Muscle layer of duodenum (tissue), 2 donors: ENCODE data around the gene CDHR3.

Experiments
- H3K27ac ChIP-seq: one replicate; pipeline ENCODE4 v1.7.0; 2013; ENCODE audit warnings: mild to moderate bottlenecking, low read length
- H3K27me3 ChIP-seq: one replicate; pipeline ENCODE4 v1.7.0; 2013; ENCODE audit warnings: low read depth, mild to moderate bottlenecking, control low read depth, low read length
- H3K36me3 ChIP-seq, 2 donors: one replicate each; pipeline ENCODE4 v1.7.0; 2013; ENCODE audit warnings: low read length in 2 of 2, control low read depth in 1 of 2, mild to moderate bottlenecking in 1 of 2; ENCODE audit not compliant: insufficient read depth in 2 of 2, control insufficient read depth in 1 of 2
- H3K4me1 ChIP-seq, 2 donors: one replicate each; pipeline ENCODE4 v1.7.0; 2013; ENCODE audit warnings: low read length in 2 of 2, mild to moderate bottlenecking in 2 of 2, control low read depth in 1 of 2, moderate library complexity in 1 of 2; ENCODE audit not compliant: insufficient read depth in 2 of 2, control insufficient read depth in 1 of 2
- H3K4me3 ChIP-seq, 2 donors: one replicate each; pipeline ENCODE4 v1.7.0; 2013; ENCODE audit warnings: low read length in 2 of 2, low read depth in 1 of 2, mild to moderate bottlenecking in 1 of 2
- H3K9me3 ChIP-seq, 2 donors: one replicate each; pipeline ENCODE4 v1.7.0; 2013; ENCODE audit warnings: low read length in 2 of 2, control low read depth in 1 of 2, mild to moderate bottlenecking in 1 of 2; ENCODE audit not compliant: control insufficient read depth in 1 of 2
- donor health status: healthy.

CDHR3 gene

GRCh38 chr7:106063024-106063423, 100.0 kb downstream of the CDHR3 start:
- H3K4me1 ChIP-seq = peaks cover 12 to 45% of the 10 kb centered on the region in 2 donors
- no peaks in the 10 kb centered on the region for H3K36me3 ChIP-seq
- no peak overlapping the region for H3K27ac ChIP-seq
- no peaks in the 10 kb centered on the region for H3K9me3 ChIP-seq
- no peaks in the 10 kb centered on the region for H3K27me3 ChIP-seq
- H3K4me3 ChIP-seq = no peak overlapping the region

DNA sequence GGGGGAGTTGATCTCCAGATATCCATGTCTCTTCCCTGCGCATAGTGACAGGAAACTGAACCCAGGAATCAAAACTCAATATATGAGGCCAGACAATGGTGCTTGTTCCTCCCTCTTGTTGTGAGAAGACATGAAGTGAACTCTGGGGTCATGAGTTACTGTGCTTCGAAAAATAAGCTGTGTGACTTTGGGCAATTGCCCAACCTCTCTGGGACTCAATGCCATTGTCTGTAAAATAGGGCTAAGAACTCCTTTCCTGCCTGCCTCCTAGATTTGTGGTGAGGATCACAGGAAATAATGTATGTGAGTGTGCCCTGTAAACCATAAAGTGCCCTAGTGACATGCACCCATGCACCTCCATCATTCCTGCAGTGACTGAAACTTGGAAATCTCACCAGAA, 100.6 kb downstream of the CDHR3 start:
- Histone ChIP-seq H3K9me3 (no peaks in the 10 kb centered on the region), H3K4me1 (peaks cover 12 to 38% of the 10 kb centered on the region in 2 donors), H3K27ac (no peak overlapping the region)

GRCh38 chr7:106064316-106064715, 101.3 kb downstream of the CDHR3 start:
- peaks cover 12 to 38% of the 10 kb centered on the region in 2 donors for H3K4me1 ChIP-seq
- H3K9me3 ChIP-seq = no peaks in the 10 kb centered on the region
- H3K36me3 ChIP-seq = no peaks in the 10 kb centered on the region
- H3K27ac ChIP-seq = peak overlapping the region; percentile 78
- H3K4me3 ChIP-seq = no peak overlapping the region
- no peaks in the 10 kb centered on the region for H3K27me3 ChIP-seq

More for the DNA sequence above, 100.6 kb downstream of the CDHR3 start:
- H3K36me3 ChIP-seq = no peaks in the 10 kb centered on the region
- no peaks in the 10 kb centered on the region for H3K27me3 ChIP-seq
- no peak overlapping the region for H3K4me3 ChIP-seq

DNA sequence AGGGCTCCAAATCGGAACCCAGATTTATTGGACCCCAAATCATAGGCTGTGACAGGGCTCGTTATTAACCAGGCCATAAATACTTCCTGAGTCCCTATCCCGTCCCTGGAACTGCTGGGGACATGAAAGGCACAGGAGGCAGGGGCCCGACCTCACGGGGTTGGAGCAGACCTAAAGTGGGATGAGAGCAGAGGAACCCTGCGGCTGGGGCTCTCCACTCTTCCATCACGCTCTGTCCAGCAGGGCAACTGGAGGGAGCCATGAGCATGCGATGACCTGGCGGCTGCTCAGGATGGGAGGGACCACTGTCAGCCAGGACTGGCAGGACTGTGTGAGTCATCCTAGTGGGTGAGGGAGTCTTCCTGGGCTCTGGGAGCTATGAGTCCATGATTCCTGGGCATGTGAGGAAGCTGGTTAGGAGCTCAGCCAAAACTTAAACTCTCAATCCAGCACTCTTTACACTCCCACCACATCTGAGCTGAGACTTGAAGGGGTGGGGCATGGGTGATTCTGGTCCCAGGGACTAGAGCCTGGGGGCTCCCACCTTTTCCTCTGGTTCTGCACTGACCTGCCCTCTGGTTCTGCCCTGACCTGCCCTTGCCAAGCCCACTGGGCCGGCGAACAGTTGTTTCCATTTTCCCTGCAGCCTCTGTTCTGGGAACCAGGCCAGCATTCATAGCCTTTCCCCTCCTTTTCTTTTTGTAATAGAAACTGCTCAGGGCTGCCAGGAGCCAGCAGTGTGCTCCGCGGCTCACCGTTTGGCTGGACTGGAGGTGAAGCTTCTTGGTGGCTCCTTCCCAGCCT, 101.9 kb downstream of the CDHR3 start:
- H3K4me1 ChIP-seq = peaks cover 12 to 44% of the 10 kb centered on the region in 2 donors
- H3K36me3 ChIP-seq = no peaks in the 10 kb centered on the region
- H3K27me3 ChIP-seq = no peaks in the 10 kb centered on the region
- peak overlapping the region; percentile 78 for H3K27ac ChIP-seq
- H3K9me3 ChIP-seq = no peaks in the 10 kb centered on the region
- H3K4me3 ChIP-seq = peak overlapping the region; percentile 37 to 46

- Histone ChIP-seq H3K4me1 (peaks cover 12 to 52% of the 10 kb centered on the region in 2 donors), H3K9me3 (no peaks in the 10 kb centered on the region), H3K36me3 (no peaks in the 10 kb centered on the region), H3K27me3 (no peaks in the 10 kb centered on the region), H3K4me3 (peak overlapping the region; percentile 37 to 46), H3K27ac (peak overlapping the region; percentile 78)
These were observed 102.8 kb downstream of the CDHR3 start for GRCh38 chr7:106065575-106066500.

GRCh38 chr7:106067678-106068077, 104.6 kb downstream of the CDHR3 start:
- no peaks in the 10 kb centered on the region for H3K9me3 ChIP-seq
- no peak overlapping the region for H3K27ac ChIP-seq
- H3K4me3 ChIP-seq = no peak overlapping the region
- H3K27me3 ChIP-seq = no peaks in the 10 kb centered on the region
- H3K36me3 ChIP-seq = no peaks in the 10 kb centered on the region
- peaks cover 23 to 69% of the 10 kb centered on the region in 2 donors for H3K4me1 ChIP-seq

DNA sequence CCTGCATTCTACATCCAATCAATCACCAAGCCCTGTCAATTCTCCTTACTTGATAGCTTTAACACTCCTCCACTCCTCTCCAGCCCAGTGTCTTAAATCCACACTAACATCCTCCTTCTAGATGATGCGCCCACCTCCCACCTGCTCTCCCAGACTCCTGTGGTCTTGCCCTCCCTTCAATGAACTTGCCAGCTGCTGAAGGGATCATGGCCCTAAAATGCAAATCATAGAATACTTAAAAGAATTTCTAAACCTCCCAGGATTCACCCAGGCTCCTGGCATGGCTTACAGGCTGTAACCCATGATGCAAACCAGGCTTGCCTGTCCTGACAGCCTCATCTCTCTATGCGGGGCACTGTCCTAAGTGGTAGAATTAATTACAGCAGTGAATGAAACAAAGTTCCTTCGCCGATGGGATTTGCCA, 105.5 kb downstream of the CDHR3 start:
- no peak overlapping the region for H3K4me3 ChIP-seq
- H3K36me3 ChIP-seq = no peaks in the 10 kb centered on the region
- no peaks in the 10 kb centered on the region for H3K27me3 ChIP-seq
- peak overlapping the region; percentile 45 for H3K27ac ChIP-seq
- peaks cover 23 to 62% of the 10 kb centered on the region in 2 donors for H3K4me1 ChIP-seq
- no peaks in the 10 kb centered on the region for H3K9me3 ChIP-seq

DNA sequence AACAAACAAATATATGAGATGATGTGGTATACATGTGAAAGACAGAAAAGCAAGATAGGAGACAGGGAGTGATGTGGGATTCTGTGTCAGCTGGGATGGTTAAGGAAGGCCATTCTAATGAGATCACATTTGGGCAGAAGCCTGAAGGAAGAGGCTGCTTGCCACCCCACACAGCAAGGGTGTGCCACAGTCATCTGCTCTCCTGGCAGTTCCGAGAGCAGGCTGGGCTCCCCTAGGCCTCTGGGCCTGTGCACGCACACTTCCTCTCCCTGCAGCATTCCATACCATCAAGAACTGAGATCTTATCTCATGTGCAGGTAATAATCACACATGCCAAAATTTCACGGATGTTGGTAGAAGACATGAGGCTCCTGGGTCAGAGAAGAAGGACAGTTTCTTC, 105.9 kb downstream of the CDHR3 start:
- H3K4me1 ChIP-seq = peaks cover 23 to 58% of the 10 kb centered on the region in 2 donors
- peak overlapping the region; percentile 45 for H3K27ac ChIP-seq
- no peak overlapping the region for H3K4me3 ChIP-seq
- no peaks in the 10 kb centered on the region for H3K9me3 ChIP-seq
- H3K27me3 ChIP-seq = no peaks in the 10 kb centered on the region
- H3K36me3 ChIP-seq = no peaks in the 10 kb centered on the region

- peak overlapping the region; percentile 45 for H3K27ac ChIP-seq
These were observed 106.6 kb downstream of the CDHR3 start for GRCh38 chr7:106069471-106070200.

GRCh38 chr7:106070201-106070551, 107.1 kb downstream of the CDHR3 start:
- H3K27me3 ChIP-seq = no peaks in the 10 kb centered on the region
- H3K36me3 ChIP-seq = no peaks in the 10 kb centered on the region
- no peaks in the 10 kb centered on the region for H3K9me3 ChIP-seq
- H3K4me3 ChIP-seq = no peak overlapping the region
- no peak overlapping the region for H3K27ac ChIP-seq
- peaks cover 12 to 48% of the 10 kb centered on the region in 2 donors for H3K4me1 ChIP-seq

More at GRCh38 chr7:106069471-106070200, 106.6 kb downstream of the CDHR3 start:
- no peak overlapping the region for H3K4me3 ChIP-seq
- no peaks in the 10 kb centered on the region for H3K27me3 ChIP-seq
- no peaks in the 10 kb centered on the region for H3K36me3 ChIP-seq
- peaks cover 16 to 51% of the 10 kb centered on the region in 2 donors for H3K4me1 ChIP-seq
- H3K9me3 ChIP-seq = no peaks in the 10 kb centered on the region
